Amygdala (tissue), 56 donors: ENCODE data around the gene ADAMTS5.
A peak's percentile ranks its signal among the peaks of the same experiment; 100 is the strongest.

ENCODE experiments used
- DNase-seq, 56 donors: peaks; one replicate each; lab custom pipeline; 2025; lab: John Stamatoyannopoulos, UW

Gene ADAMTS5

GRCh38 chr21:26952374-26953066 lies 14.4 kb downstream of the ADAMTS5 start:
- no peak for DNase-seq

- DNase-seq: no peak
Observed at GRCh38 chr21:26949830-26950229, 17.1 kb downstream of the ADAMTS5 start.

GRCh38 chr21:26948194-26948593 lies 18.7 kb downstream of the ADAMTS5 start:
- no peak for DNase-seq

GRCh38 chr21:26946744-26947446 lies 20.0 kb downstream of the ADAMTS5 start:
- no peak for DNase-seq

GRCh38 chr21:26945916-26946675 lies 20.8 kb downstream of the ADAMTS5 start:
- peak in 15 of 56 donors; percentile 6 to 35 (median 17) for DNase-seq

GRCh38 chr21:26943921-26944320 lies 23.0 kb downstream of the ADAMTS5 start:
- no peak for DNase-seq

GRCh38 chr21:26941421-26941820 lies 25.5 kb downstream of the ADAMTS5 start:
- DNase-seq: no peak

GRCh38 chr21:26939601-26940111 lies 27.2 kb downstream of the ADAMTS5 start:
- DNase-seq: no peak

- DNase-seq: no peak
Observed at GRCh38 chr21:26936641-26937040, 30.2 kb downstream of the ADAMTS5 start.

- DNase-seq: no peak
Observed at GRCh38 chr21:26935977-26936376, 30.9 kb downstream of the ADAMTS5 start.

GRCh38 chr21:26934383-26934782 lies 32.5 kb downstream of the ADAMTS5 start:
- no peak for DNase-seq

GRCh38 chr21:26933448-26933847 lies 33.4 kb downstream of the ADAMTS5 start:
- no peak for DNase-seq

GRCh38 chr21:26925636-26926035 lies 41.3 kb downstream of the ADAMTS5 start:
- DNase-seq: no peak

GRCh38 chr21:26925122-26925521 lies 41.8 kb downstream of the ADAMTS5 start:
- DNase-seq: no peak

GRCh38 chr21:26923986-26924385 lies 42.9 kb downstream of the ADAMTS5 start:
- no peak for DNase-seq

- DNase-seq: no peak
Observed at GRCh38 chr21:26920055-26920454, 46.8 kb downstream of the ADAMTS5 start.

GRCh38 chr21:26918323-26919079 lies 48.4 kb downstream of the ADAMTS5 start:
- DNase-seq: no peak

- no peak for DNase-seq
Observed at GRCh38 chr21:26916799-26917198, 50.1 kb downstream of the ADAMTS5 start.

GRCh38 chr21:26914557-26914956 lies 52.3 kb downstream of the ADAMTS5 start:
- DNase-seq: no peak

- DNase-seq: no peak
Observed at GRCh38 chr21:26912466-26912865, 54.4 kb downstream of the ADAMTS5 start.
